K562 (cell line): Measurements from ENCODE around the gene DGKE. TPM values are rescaled to one million over a fixed set of nuclear protein-coding genes. Genes with fewer than 3 reads are reported as not detected.
A peak's percentile ranks its signal among the peaks of the same experiment; 100 is the strongest.

ENCODE experiments used
- JUNB ChIP-seq: fragments of 450-650 bp; formaldehyde crosslinking; conservative IDR thresholded peaks from 2 replicates; pipeline ENCODE4 v1.4.0; 2020; ENCODE audit warnings: mild to moderate bottlenecking
- KLF16 ChIP-seq: IDR thresholded peaks from 2 replicates; pipeline ENCODE4 v1.6.1; 2016; ENCODE audit warnings: antibody characterized with exemption
- TRIM28 ChIP-seq: fragments of 450-650 bp; IDR thresholded peaks from 2 replicates; pipeline ENCODE4 v1.6.1; 2017
- polyA plus RNA-seq, 8 experiments: library from polyadenylated mRNA; depleted of rRNA in 4 of 8; stranded (reverse) in 5 of 8; unstranded in 3 of 8; fragments of >200 nt; fragmentation: Nextera tagmentation in 2 of 8; fragmentation: Illumina TruSeq in 1 of 8; extraction: Ambion mirVana in 2 of 8; extraction: Trizol in 1 of 8; gene quantifications; 2 replicates each; pipeline versions ENCODE4 v1.2.1 to v1.2.3, GENCODE V29; 2011 to 2014; ENCODE audit warnings: inconsistent platforms in 1 of 8, missing spikeins in 1 of 8
- total RNA-seq, 7 experiments: library from RNA; depleted of rRNA in 6 of 7; stranded (reverse); fragments of >200 nt in 6 of 7; fragmentation: Illumina TruSeq in 2 of 7; extraction: Trizol in 2 of 7; gene quantifications; 2 replicates each; pipeline versions ENCODE4 v1.2.1 to v1.2.3, GENCODE V29; 2011 to 2021; ENCODE audit warnings: low replicate concordance in 1 of 7
- TF ChIP-seq, protein P1 (sequence below): sonication (generic); formaldehyde crosslinking; IDR thresholded peaks from 2 replicates; pipeline ENCODE4 v1.8.0; 2023; ENCODE audit warnings: missing genetic modification reagents, mild to moderate bottlenecking, borderline replicate concordance

DGKE gene
- total and polyA plus RNA-seq, 9 of the 15 experiments (the other 6 are each of a cell fraction or from before 2014, with no cell fraction given), result 1.3 to 9.9 (median 5.9) TPM

DNA sequence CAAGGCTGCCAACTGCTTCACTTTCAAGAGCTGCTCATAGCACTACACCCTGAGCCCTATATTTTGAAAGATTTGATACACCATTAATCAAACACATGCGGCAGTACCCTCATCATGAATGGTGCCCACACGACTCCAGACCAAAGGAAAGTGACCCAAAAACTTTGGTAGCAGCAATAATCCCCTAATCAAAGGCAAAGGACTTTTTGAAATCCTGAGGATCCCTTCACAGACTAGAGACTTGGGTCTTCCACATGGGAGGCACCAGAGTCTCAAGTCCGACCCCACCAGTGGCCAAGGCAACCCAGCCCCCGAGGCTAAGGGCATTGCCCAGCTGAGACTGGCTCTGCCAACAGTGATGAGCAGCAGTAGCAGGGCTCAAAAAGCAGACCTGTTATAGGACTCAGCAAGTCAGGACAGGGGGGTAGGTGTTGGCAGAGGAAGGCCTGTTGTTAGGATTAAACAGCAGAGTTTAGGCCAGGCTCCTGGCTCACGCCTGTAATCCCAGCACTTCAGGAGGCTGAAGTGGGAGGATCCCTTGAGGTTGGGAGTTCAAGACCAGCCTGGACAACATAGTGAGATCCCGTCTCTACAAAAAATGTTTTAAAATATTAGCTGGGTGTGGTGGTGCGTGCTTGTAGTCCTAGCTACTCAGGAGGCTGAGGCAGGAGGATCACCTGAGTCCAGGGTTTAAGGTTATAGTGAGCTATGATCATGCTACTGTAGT, 76.7 kb downstream of the DGKE start (continued):
- TF ChIP-seq, protein P1, sequence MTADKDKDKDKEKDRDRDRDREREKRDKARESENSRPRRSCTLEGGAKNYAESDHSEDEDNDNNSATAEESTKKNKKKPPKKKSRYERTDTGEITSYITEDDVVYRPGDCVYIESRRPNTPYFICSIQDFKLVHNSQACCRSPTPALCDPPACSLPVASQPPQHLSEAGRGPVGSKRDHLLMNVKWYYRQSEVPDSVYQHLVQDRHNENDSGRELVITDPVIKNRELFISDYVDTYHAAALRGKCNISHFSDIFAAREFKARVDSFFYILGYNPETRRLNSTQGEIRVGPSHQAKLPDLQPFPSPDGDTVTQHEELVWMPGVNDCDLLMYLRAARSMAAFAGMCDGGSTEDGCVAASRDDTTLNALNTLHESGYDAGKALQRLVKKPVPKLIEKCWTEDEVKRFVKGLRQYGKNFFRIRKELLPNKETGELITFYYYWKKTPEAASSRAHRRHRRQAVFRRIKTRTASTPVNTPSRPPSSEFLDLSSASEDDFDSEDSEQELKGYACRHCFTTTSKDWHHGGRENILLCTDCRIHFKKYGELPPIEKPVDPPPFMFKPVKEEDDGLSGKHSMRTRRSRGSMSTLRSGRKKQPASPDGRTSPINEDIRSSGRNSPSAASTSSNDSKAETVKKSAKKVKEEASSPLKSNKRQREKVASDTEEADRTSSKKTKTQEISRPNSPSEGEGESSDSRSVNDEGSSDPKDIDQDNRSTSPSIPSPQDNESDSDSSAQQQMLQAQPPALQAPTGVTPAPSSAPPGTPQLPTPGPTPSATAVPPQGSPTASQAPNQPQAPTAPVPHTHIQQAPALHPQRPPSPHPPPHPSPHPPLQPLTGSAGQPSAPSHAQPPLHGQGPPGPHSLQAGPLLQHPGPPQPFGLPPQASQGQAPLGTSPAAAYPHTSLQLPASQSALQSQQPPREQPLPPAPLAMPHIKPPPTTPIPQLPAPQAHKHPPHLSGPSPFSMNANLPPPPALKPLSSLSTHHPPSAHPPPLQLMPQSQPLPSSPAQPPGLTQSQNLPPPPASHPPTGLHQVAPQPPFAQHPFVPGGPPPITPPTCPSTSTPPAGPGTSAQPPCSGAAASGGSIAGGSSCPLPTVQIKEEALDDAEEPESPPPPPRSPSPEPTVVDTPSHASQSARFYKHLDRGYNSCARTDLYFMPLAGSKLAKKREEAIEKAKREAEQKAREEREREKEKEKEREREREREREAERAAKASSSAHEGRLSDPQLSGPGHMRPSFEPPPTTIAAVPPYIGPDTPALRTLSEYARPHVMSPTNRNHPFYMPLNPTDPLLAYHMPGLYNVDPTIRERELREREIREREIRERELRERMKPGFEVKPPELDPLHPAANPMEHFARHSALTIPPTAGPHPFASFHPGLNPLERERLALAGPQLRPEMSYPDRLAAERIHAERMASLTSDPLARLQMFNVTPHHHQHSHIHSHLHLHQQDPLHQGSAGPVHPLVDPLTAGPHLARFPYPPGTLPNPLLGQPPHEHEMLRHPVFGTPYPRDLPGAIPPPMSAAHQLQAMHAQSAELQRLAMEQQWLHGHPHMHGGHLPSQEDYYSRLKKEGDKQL (CRISPR knock-in tag), result no peak
- 0 out of 2 replicates have a peak, but pooled peaks have one; percentile 5 for TF ChIP-seq TRIM28
- 0 out of 2 replicates have a peak, but pooled peaks have one; percentile 2 for TF ChIP-seq JUNB
- no peak for TF ChIP-seq KLF16
